Measurements from ENCODE around the gene SRCIN1. TPM values are rescaled to one million over a fixed set of nuclear protein-coding genes. Genes with fewer than 3 reads are reported as not detected.
"Not testable (repeated sequence)": the region's sequence is repeated elsewhere in the genome, so short reads cannot be mapped to it uniquely, and the experiment has no call there.

The SRCIN1 gene
- total RNA-seq, 4 donors from 2014 or later, result 0.24 TPM; not detected in 3

DNA sequence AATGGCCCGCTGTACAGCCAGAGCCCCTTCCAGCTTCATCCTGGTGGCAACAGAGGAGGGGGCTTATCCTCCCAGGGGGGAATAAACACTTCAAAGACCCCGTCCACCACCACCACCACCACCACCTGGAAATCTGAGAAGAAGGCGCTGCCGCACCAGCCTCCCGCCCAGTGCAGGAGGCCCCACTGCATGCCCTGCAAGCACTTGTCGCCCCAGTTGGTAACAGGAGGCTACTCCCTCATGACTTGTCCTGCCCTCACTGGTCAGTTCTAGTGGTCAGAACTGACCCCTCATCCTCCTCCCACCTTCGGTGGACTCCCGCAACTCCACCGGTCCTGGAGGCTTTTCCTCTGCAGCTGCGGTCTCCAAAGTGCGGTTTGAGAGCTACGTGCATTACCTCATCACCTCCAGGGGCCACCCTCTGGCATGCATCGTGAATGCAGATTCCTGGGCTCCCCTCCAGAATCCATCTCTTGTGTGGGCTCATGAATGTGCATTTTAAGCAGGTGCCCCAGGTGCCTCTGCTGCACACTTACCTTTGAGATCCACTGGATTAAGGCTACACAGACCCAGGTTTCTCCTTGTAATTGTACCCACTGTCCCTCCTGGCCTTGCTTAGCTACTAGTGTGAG lies 71.8 kb downstream of the SRCIN1 start:
- in situ Hi-C loops (cut with MboI; ENCODE audit: low sequenced_read_pairs in 4 of 4), result no loop called here
- no peaks in the 10 kb centered on the region for H3K9me3 ChIP-seq
- no peak for ATAC-seq
- no peak overlapping the region for H3K27ac ChIP-seq
- no peak overlapping the region for H3K4me3 ChIP-seq
- H3K4me1 ChIP-seq, result no peaks in the 10 kb centered on the region
- DNase-seq, result no peak
- TF ChIP-seq POLR2A (IDR thresholded peaks at IDR 0.05), result no peak
- TF ChIP-seq, protein P1, sequence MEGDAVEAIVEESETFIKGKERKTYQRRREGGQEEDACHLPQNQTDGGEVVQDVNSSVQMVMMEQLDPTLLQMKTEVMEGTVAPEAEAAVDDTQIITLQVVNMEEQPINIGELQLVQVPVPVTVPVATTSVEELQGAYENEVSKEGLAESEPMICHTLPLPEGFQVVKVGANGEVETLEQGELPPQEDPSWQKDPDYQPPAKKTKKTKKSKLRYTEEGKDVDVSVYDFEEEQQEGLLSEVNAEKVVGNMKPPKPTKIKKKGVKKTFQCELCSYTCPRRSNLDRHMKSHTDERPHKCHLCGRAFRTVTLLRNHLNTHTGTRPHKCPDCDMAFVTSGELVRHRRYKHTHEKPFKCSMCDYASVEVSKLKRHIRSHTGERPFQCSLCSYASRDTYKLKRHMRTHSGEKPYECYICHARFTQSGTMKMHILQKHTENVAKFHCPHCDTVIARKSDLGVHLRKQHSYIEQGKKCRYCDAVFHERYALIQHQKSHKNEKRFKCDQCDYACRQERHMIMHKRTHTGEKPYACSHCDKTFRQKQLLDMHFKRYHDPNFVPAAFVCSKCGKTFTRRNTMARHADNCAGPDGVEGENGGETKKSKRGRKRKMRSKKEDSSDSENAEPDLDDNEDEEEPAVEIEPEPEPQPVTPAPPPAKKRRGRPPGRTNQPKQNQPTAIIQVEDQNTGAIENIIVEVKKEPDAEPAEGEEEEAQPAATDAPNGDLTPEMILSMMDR (IDR thresholded peaks at IDR 0.05 in 4 of 5, conservative IDR thresholded peaks at IDR 0.05 in 1 of 5), result no peak
- peaks cover 19 to 25% (median 23%) of the 10 kb centered on the region in 3 donors for H3K27me3 ChIP-seq
- intact Hi-C loops (cut with DNase I; ENCODE audit: low total_unique reads), result no loop called here
- no peaks in the 10 kb centered on the region for H3K36me3 ChIP-seq

DNA sequence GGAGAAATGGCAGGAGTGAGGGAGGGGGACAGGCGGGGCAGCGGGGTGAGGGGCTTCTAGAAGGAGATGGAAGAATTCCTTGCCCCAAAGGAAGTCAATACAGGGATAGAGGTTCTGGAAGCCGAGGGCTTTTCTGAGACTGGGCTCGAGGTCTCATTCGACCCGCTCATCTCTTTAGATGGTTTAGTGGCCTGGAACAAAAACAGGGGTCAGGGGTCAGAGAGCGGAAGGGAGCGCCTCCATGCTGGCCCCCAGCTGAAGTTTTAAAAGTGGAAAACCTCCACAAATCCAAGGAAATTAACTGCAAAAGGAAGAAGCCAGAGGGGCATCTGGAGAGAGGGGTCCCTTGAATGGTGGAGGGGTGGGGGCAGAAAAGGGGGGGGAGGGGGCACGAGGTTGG lies 72.5 kb downstream of the SRCIN1 start:
- no peaks in the 10 kb centered on the region for H3K4me1 ChIP-seq
- peaks cover 21 to 26% (median 26%) of the 10 kb centered on the region in 3 donors for H3K27me3 ChIP-seq
- TF ChIP-seq, protein P1 (IDR thresholded peaks at IDR 0.05 in 4 of 5, conservative IDR thresholded peaks at IDR 0.05 in 1 of 5), result no peak
- TF ChIP-seq POLR2A (IDR thresholded peaks at IDR 0.05), result no peak
- no peak for DNase-seq
- H3K36me3 ChIP-seq, result no peaks in the 10 kb centered on the region
- no peak overlapping the region for H3K4me3 ChIP-seq
- in situ Hi-C loops (cut with MboI; ENCODE audit: low sequenced_read_pairs in 4 of 4), result no loop called here
- H3K27ac ChIP-seq, result no peak overlapping the region
- ATAC-seq, result no peak
- no peaks in the 10 kb centered on the region for H3K9me3 ChIP-seq
- intact Hi-C loops (cut with DNase I; ENCODE audit: low total_unique reads), result no loop called here

DNA sequence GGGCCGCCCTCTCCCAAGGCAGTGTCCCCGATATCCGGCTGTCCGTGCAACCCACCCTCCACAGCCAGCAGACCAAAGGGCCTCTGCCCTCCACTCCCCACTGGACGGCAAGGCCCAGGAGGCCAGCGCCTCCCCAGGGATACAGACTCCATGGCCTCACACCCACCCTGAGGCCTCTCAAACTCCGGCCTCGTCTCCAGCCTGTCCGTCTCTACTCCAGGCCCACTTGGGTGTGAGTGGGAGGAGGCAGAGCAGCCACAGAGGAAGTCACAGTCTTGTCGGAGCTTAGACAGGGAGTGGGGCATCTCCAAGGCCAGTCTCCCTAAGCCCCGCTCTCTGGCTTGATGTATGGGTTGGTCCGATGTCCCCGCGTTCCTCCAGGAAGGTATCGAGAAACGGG lies 73.3 kb downstream of the SRCIN1 start:
- no peaks in the 10 kb centered on the region for H3K4me1 ChIP-seq
- H3K9me3 ChIP-seq, result no peaks in the 10 kb centered on the region
- DNase-seq (no peak), ATAC-seq (no peak)
- intact Hi-C loops (cut with DNase I; ENCODE audit: low total_unique reads), result no loop called here
- H3K4me3 ChIP-seq, result no peak overlapping the region
- H3K36me3 ChIP-seq, result no peaks in the 10 kb centered on the region
- no peak for TF ChIP-seq POLR2A (IDR thresholded peaks at IDR 0.05)
- TF ChIP-seq, protein P1 (IDR thresholded peaks at IDR 0.05 in 4 of 5, conservative IDR thresholded peaks at IDR 0.05 in 1 of 5), result no peak
- H3K27me3 ChIP-seq, result peaks cover 22 to 28% (median 26%) of the 10 kb centered on the region in 3 donors
- in situ Hi-C loops (cut with MboI; ENCODE audit: low sequenced_read_pairs in 4 of 4), result no loop called here
- H3K27ac ChIP-seq, result no peak overlapping the region

DNA sequence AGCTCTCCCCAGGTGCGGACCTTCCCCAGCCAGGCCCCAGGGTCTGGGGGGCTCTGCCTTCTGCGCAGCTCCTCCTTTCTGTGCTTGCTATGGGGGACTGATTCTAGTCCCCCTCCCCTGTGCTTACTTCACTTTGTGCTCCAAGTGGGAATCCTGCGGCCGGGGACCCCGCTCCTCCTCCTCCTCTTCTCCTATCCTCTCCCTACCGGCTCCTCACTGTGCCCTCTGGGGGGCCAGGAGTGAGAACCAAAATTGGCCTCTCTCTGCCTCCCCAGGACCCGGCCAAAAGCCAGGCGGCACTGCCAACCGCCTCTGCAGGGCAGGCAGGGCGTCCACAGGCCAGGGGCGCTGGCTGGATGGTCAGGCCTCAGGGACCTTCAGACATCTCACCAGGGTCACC lies 74.0 kb downstream of the SRCIN1 start:
- H3K27ac ChIP-seq; intact Hi-C loops (cut with DNase I; ENCODE audit: low total_unique reads); ATAC-seq; in situ Hi-C loops (cut with MboI; ENCODE audit: low sequenced_read_pairs in 4 of 4); H3K4me3 ChIP-seq; H3K4me1 ChIP-seq; H3K9me3 ChIP-seq; H3K36me3 ChIP-seq; DNase-seq: not testable (repeated sequence)
- H3K27me3 ChIP-seq, result peaks cover 22 to 27% (median 22%) of the 10 kb centered on the region in 3 donors

DNA sequence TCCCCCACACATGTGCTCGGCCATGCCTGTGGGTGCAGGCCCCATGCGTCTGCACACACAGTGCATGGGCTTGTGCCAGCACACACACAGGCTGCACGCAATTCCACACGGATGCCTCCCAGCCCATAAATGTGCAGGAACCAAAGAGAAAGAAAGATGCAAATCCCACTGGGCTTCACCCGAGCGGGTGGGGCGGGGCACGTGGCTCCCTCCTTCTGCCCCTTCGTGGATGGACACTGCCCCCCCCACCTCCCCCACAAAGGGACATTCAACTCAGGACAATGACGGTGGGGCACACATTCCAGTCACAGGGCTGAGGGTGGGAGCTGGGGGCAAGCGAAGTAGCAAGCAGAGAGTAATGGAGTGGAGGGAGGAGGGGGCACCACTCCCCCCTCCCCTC lies 74.9 kb downstream of the SRCIN1 start:
- H3K4me1 ChIP-seq; DNase-seq; ATAC-seq; H3K9me3 ChIP-seq; in situ Hi-C loops (cut with MboI; ENCODE audit: low sequenced_read_pairs in 4 of 4); H3K4me3 ChIP-seq; H3K27ac ChIP-seq; H3K36me3 ChIP-seq; intact Hi-C loops (cut with DNase I; ENCODE audit: low total_unique reads): not testable (repeated sequence)
- peaks cover 16 to 21% (median 17%) of the 10 kb centered on the region in 3 donors for H3K27me3 ChIP-seq

- H3K4me3 ChIP-seq; ATAC-seq; H3K36me3 ChIP-seq; DNase-seq; H3K27ac ChIP-seq; H3K4me1 ChIP-seq; H3K9me3 ChIP-seq; in situ Hi-C loops (cut with MboI; ENCODE audit: low sequenced_read_pairs in 4 of 4); intact Hi-C loops (cut with DNase I; ENCODE audit: low total_unique reads): not testable (repeated sequence)
- H3K27me3 ChIP-seq, result peaks cover 13 to 19% (median 17%) of the 10 kb centered on the region in 3 donors
These were observed 77.6 kb downstream of the SRCIN1 start for GRCh38 chr17:38528141-38528540.

DNA sequence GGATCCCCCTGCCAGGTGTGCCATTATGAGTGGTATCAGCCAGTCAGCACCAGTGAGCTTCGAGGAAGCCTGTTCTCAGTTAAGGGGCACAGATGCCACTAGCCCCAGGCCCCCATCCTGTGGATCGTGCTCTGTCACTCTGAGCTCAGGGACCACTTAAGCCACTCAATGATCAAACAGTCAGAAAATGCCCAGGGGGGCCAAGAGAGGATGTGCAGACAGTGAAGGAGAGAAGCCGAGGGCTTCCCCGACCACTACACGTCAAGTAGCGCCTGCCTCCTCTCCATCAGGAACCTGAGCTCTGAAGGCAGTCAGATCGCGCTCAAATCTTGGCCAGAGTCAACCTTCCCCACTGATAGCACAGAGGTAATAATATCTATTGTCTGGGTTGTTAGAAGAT lies 79.2 kb downstream of the SRCIN1 start:
- ATAC-seq; H3K36me3 ChIP-seq; H3K4me1 ChIP-seq; intact Hi-C loops (cut with DNase I; ENCODE audit: low total_unique reads); H3K4me3 ChIP-seq; in situ Hi-C loops (cut with MboI; ENCODE audit: low sequenced_read_pairs in 4 of 4); H3K27ac ChIP-seq; H3K9me3 ChIP-seq; DNase-seq: not testable (repeated sequence)
- H3K27me3 ChIP-seq, result peaks cover 11 to 14% (median 11%) of the 10 kb centered on the region in 3 donors

All from gastrocnemius medialis (tissue), 4 donors.